ENCODE measurements around the gene PHLDB3. TPM values are rescaled to one million over a fixed set of nuclear protein-coding genes. Genes with fewer than 3 reads are reported as not detected.
A peak's percentile ranks its signal among the peaks of the same experiment; 100 is the strongest.

The PHLDB3 gene
- total RNA-seq, 1 experiment from 2014 or later, result 36.7 TPM

GRCh38 chr19:43425567-43426392 is 78.8 kb downstream of the PHLDB3 start:
- no peaks in the 10 kb centered on the region for H3K79me2 ChIP-seq (ENCODE audit: low read depth)
- H3F3A ChIP-seq (ENCODE audit: insufficient read depth, low read depth), result peaks cover 32% of the 10 kb centered on the region
- CTCF ChIA-PET, result interaction anchor here (0.5 to 1.1 kb wide), 5 partner anchors 9 to 125 kb away, joined by 3 to 11 read pairs (median 3); no protein-coding TSS in a partner anchor
- no peaks in the 10 kb centered on the region for H3K9me3 ChIP-seq (ENCODE audit: insufficient read depth, low read depth)
- no peak for TF ChIP-seq EZH2 (IDR thresholded peaks at IDR 0.05; ENCODE audit: low read depth)
- TF ChIP-seq CTCF (conservative IDR thresholded peaks at IDR 0.05), result peak; percentile 82
- intact Hi-C loops (cut with micrococcal nuclease; ENCODE audit: unreplicated experiment), result loop anchor here (10.0 kb wide), 1 partner anchor 151 kb away; no protein-coding TSS in a partner anchor
- H3K4me1 ChIP-seq (replicated peaks; ENCODE audit: insufficient read depth), result peaks cover 48% of the 10 kb centered on the region
- H3K4me3 ChIP-seq, result no peak overlapping the region; the same call in 1 of the 2 replicates
- H3K27ac ChIP-seq, result peak overlapping the region; percentile 44
- no peaks in the 10 kb centered on the region for H3K36me3 ChIP-seq (ENCODE audit: low read depth)
- no TSS peak for BruUV-seq (replicated peaks)
- DNase-seq, result peak; percentile 35 to 58
- H3K9me2 ChIP-seq (ENCODE audit: insufficient read depth), result no peaks in the 10 kb centered on the region
- POLR2A ChIA-PET (ENCODE audit: unreplicated experiment), result interaction anchor here (0.7 to 0.9 kb wide), 2 partner anchors 55 to 161 kb away, joined by 5 to 7 read pairs; no protein-coding TSS in a partner anchor
- peak overlapping the region; percentile 54 for H3K4me2 ChIP-seq
- no peaks in the 10 kb centered on the region for H3K27me3 ChIP-seq (ENCODE audit: insufficient read depth, low read depth)
- H4K20me1 ChIP-seq (ENCODE audit: insufficient read depth), result no peaks in the 10 kb centered on the region
- H2AFZ ChIP-seq, result peak overlapping the region; percentile 29; the same call in 1 of the 2 replicates

Other genes starting within 250 kb of the PHLDB3 start
- gene PSG9, start 235.2 kb downstream of the PHLDB3 start, total RNA-seq (2021), result not detected in 2 replicates
- gene CD177, start 151.1 kb downstream of the PHLDB3 start, total RNA-seq (2021), result 6.0 and 7.8 TPM in 2 replicates
- not detected in 2 replicates for gene TEX101, start 89.9 kb downstream of the PHLDB3 start, total RNA-seq (2021)
- gene LYPD3, start 39.1 kb downstream of the PHLDB3 start, total RNA-seq (2021), result 70.8 and 78.3 TPM in 2 replicates
- 83.4 and 89.3 TPM in 2 replicates for gene ETHE1, start 22.5 kb upstream of the PHLDB3 start, total RNA-seq (2021)
- 5.2 and 6.5 TPM in 2 replicates for gene ZNF575, start 28.4 kb upstream of the PHLDB3 start, total RNA-seq (2021)
- gene XRCC1, start 70.8 kb upstream of the PHLDB3 start, total RNA-seq (2021), result 37.2 and 45.1 TPM in 2 replicates
- 0.53 and 2.0 TPM in 2 replicates for gene PINLYP, start 71.1 kb upstream of the PHLDB3 start, total RNA-seq (2021)
- gene IRGQ, start 91.4 kb upstream of the PHLDB3 start, total RNA-seq (2021), result 23.3 and 31.6 TPM in 2 replicates
- gene ZNF576, start 91.8 kb upstream of the PHLDB3 start, total RNA-seq (2021), result 15.5 and 16.9 TPM in 2 replicates
- 0.37 and 0.60 TPM in 2 replicates for gene SRRM5, start 107.3 kb upstream of the PHLDB3 start, total RNA-seq (2021)
- 46.6 and 61.1 TPM in 2 replicates for gene ZNF428, start 114.9 kb upstream of the PHLDB3 start, total RNA-seq (2021)
- gene CADM4, start 135.1 kb upstream of the PHLDB3 start, total RNA-seq (2021), result 68.3 and 71.1 TPM in 2 replicates
- 35.2 and 53.6 TPM in 2 replicates for gene PLAUR, start 165.4 kb upstream of the PHLDB3 start, total RNA-seq (2021)
- not detected in 2 replicates for gene IRGC, start 211.3 kb upstream of the PHLDB3 start, total RNA-seq (2021)